ENCODE data around the gene SHISA3. TPM values are rescaled to one million over a fixed set of nuclear protein-coding genes. Genes with fewer than 3 reads are reported as not detected.

The SHISA3 gene
- total and polyA plus RNA-seq, 2 donors (not counting 1 experiment from before 2014, with no cell fraction given): 0.23 to 0.33 TPM

DNA sequence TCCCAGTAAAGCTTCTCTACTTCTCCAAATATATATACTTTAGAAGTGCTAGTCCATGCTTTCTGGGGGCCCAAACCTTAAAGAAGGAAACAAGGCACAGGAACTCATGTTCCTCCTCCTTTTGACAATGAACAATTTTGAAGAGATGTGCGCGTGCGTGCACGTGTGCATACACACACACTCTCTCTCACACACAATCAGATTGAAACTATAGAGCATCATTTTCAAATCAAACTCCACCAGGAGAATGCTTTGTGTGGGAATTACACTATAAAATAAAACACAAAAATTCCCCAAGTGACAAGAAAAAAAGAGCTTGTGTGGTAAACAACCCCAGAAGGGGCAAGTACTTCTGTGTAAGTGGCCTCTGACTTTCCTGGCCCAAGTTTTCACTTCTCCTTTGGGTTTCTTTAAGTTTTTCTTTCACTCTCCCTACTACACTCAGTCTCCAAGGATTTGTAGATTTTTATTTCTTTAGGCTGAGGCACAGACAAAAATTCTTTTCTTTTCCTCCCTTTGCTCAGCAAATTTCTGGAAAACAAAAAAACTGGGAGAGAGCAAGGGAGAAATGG is 46.6 kb upstream of the SHISA3 start:
- H3K4me1 ChIP-seq (ENCODE audit: control insufficient read depth, extremely low read depth, insufficient read depth, low read length): no peaks in the 10 kb centered on the region

DNA sequence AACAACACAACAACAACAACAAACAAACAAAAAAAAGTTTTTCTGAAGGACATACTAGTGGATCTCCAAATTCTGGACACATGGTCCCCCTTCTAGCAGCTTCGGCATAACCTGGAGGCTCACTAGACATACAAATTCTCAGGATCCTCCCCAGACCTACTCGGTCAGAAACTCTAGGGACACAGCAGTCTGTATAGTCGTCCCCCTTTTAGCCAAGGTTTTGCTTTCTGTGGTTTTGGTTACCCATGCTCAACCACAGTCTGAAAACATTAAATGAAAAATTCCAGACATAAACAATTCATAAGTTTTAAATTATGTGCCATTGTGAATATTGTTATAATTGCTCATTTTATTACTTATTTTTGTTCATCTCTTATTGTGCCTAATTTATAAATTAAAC is 45.2 kb upstream of the SHISA3 start:
- TF ChIP-seq, protein P1, sequence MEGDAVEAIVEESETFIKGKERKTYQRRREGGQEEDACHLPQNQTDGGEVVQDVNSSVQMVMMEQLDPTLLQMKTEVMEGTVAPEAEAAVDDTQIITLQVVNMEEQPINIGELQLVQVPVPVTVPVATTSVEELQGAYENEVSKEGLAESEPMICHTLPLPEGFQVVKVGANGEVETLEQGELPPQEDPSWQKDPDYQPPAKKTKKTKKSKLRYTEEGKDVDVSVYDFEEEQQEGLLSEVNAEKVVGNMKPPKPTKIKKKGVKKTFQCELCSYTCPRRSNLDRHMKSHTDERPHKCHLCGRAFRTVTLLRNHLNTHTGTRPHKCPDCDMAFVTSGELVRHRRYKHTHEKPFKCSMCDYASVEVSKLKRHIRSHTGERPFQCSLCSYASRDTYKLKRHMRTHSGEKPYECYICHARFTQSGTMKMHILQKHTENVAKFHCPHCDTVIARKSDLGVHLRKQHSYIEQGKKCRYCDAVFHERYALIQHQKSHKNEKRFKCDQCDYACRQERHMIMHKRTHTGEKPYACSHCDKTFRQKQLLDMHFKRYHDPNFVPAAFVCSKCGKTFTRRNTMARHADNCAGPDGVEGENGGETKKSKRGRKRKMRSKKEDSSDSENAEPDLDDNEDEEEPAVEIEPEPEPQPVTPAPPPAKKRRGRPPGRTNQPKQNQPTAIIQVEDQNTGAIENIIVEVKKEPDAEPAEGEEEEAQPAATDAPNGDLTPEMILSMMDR (conservative IDR thresholded peaks at IDR 0.05 in 1 of 2, IDR thresholded peaks at IDR 0.05 in 1 of 2; ENCODE audit: low read depth in 1 of 2, low read length in 2 of 2): no peak
- H3K4me1 ChIP-seq (ENCODE audit: control insufficient read depth, extremely low read depth, insufficient read depth, low read length): no peaks in the 10 kb centered on the region
- no peak overlapping the region for H3K4me3 ChIP-seq (replicated peaks in 1 of 4; ENCODE audit: control extremely low read depth in 1 of 4, insufficient read depth in 1 of 4, low read depth in 3 of 4, low read length in 4 of 4)
- H2AFZ ChIP-seq (ENCODE audit: low read length): no peak overlapping the region
- H3K36me3 ChIP-seq (ENCODE audit: control insufficient read depth, insufficient read depth, low read length): no peaks in the 10 kb centered on the region
- no peaks in the 10 kb centered on the region for H4K20me1 ChIP-seq (ENCODE audit: control insufficient read depth, extremely low read depth, insufficient read depth, low read length)
- no peak overlapping the region for H3K4me2 ChIP-seq (ENCODE audit: extremely low read depth, insufficient read depth, low read length)
- no peak for DNase-seq (ENCODE audit: low read depth in 2 of 2)
- no peak overlapping the region for H3K27ac ChIP-seq (ENCODE audit: insufficient read depth, low read length)
- H3K79me2 ChIP-seq (ENCODE audit: control insufficient read depth, insufficient read depth, low read length): no peaks in the 10 kb centered on the region
- no peaks in the 10 kb centered on the region for H3K9me3 ChIP-seq (ENCODE audit: control insufficient read depth, insufficient read depth, low read depth, low read length)
- no peaks in the 10 kb centered on the region for H3K27me3 ChIP-seq (ENCODE audit: control insufficient read depth, insufficient read depth, low read length)
- no peak overlapping the region for H3K9ac ChIP-seq (ENCODE audit: insufficient read depth, low read length)

More for the DNA sequence above, 46.6 kb upstream of the SHISA3 start:
- Histone ChIP-seq H4K20me1 (ENCODE audit: control insufficient read depth, extremely low read depth, insufficient read depth, low read length) (no peaks in the 10 kb centered on the region), H3K9ac (ENCODE audit: insufficient read depth, low read length) (no peak overlapping the region), H3K4me2 (ENCODE audit: extremely low read depth, insufficient read depth, low read length) (no peak overlapping the region), H2AFZ (ENCODE audit: low read length) (no peak overlapping the region), H3K27ac (ENCODE audit: insufficient read depth, low read length) (no peak overlapping the region), H3K36me3 (ENCODE audit: control insufficient read depth, insufficient read depth, low read length) (no peaks in the 10 kb centered on the region), H3K27me3 (ENCODE audit: control insufficient read depth, insufficient read depth, low read length) (no peaks in the 10 kb centered on the region), H3K4me3 (replicated peaks in 1 of 4; ENCODE audit: control extremely low read depth in 1 of 4, insufficient read depth in 1 of 4, low read depth in 3 of 4, low read length in 4 of 4) (no peak overlapping the region), H3K79me2 (ENCODE audit: control insufficient read depth, insufficient read depth, low read length) (no peaks in the 10 kb centered on the region), H3K9me3 (ENCODE audit: control insufficient read depth, insufficient read depth, low read depth, low read length) (no peaks in the 10 kb centered on the region)
- DNase-seq (ENCODE audit: low read depth in 2 of 2): no peak
- TF ChIP-seq, protein P1 (conservative IDR thresholded peaks at IDR 0.05 in 1 of 2, IDR thresholded peaks at IDR 0.05 in 1 of 2; ENCODE audit: low read depth in 1 of 2, low read length in 2 of 2): no peak
- no peak for TF ChIP-seq EZH2 (IDR thresholded peaks at IDR 0.05; ENCODE audit: low read length, missing control alignments)

DNA sequence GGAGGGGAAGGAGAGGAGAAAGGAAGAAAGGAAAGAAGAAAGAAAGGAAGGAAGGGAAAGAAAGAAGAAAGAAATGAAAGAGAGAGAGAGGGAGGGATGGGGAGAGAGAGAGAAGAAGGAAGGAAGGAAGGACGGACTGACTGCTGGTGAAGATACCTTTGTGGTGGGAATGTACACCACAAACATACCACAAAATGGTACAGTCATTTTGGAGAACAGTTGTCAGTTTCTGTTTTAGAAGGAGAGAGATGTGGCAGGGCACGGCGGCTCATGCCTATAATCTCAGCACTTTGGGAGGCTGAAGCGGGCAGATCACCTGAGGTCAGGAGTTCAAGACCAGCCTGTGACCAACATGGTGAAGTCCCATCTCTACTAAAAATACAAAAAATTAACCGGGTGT is 40.0 kb upstream of the SHISA3 start:
- Histone ChIP-seq H3K9ac (ENCODE audit: insufficient read depth, low read length) (no peak overlapping the region), H3K36me3 (ENCODE audit: control insufficient read depth, insufficient read depth, low read length) (no peaks in the 10 kb centered on the region), H3K4me1 (ENCODE audit: control insufficient read depth, extremely low read depth, insufficient read depth, low read length) (no peaks in the 10 kb centered on the region), H3K4me3 (replicated peaks in 1 of 4; ENCODE audit: control extremely low read depth in 1 of 4, insufficient read depth in 1 of 4, low read depth in 3 of 4, low read length in 4 of 4) (no peak overlapping the region), H2AFZ (ENCODE audit: low read length) (no peak overlapping the region), H3K27ac (ENCODE audit: insufficient read depth, low read length) (no peak overlapping the region), H4K20me1 (ENCODE audit: control insufficient read depth, extremely low read depth, insufficient read depth, low read length) (no peaks in the 10 kb centered on the region), H3K79me2 (ENCODE audit: control insufficient read depth, insufficient read depth, low read length) (no peaks in the 10 kb centered on the region), H3K9me3 (ENCODE audit: control insufficient read depth, insufficient read depth, low read depth, low read length) (no peaks in the 10 kb centered on the region), H3K27me3 (ENCODE audit: control insufficient read depth, insufficient read depth, low read length) (no peaks in the 10 kb centered on the region), H3K4me2 (ENCODE audit: extremely low read depth, insufficient read depth, low read length) (no peak overlapping the region)
- no peak for DNase-seq (ENCODE audit: low read depth in 2 of 2)
- no peak for TF ChIP-seq EZH2 (IDR thresholded peaks at IDR 0.05; ENCODE audit: low read length, missing control alignments)
- TF ChIP-seq, protein P1 (conservative IDR thresholded peaks at IDR 0.05 in 1 of 2, IDR thresholded peaks at IDR 0.05 in 1 of 2; ENCODE audit: low read depth in 1 of 2, low read length in 2 of 2): no peak
